ENCODE results near the gene TBK1.

Gene TBK1

DNA sequence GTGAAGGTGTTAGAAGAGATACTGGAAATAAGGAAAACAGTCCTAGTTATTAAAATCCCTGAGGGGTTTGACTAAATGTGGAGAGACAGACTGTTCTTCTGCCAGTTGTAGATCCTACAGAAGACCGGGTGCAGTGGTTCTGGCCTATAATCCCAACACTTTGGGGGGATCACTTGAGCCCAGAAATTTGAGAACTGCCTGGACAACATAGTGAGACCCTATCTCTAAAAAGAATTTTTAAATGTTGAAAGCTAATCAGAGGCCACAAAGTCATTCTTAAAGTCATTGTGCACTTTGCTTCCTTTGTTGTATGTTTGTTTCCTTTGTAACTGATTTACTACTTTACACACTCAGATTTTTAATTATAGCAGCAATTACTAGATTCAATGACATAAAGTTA, 97.2 kb downstream of the TBK1 start:
- no peak for DNase-seq

GRCh38 chr12:64550755-64551154, 98.8 kb downstream of the TBK1 start:
- DNase-seq, result no peak

GRCh38 chr12:64551676-64552075, 99.8 kb downstream of the TBK1 start:
- no peak for DNase-seq
